GM12875 (cell line): Measurements from ENCODE around the gene RGS9.
"Not testable (repeated sequence)": the region's sequence is repeated elsewhere in the genome, so short reads cannot be mapped to it uniquely, and the experiment has no call there.

Experiments used
- H3K4me3 ChIP-seq: one replicate; pipeline ENCODE4 v1.5.1; 2011; ENCODE audit warnings: low read depth, low read length, control low read depth
- TF ChIP-seq, protein P1 (sequence below): IDR thresholded peaks from 2 replicates; pipeline ENCODE4 v1.5.1; 2011; ENCODE audit warnings: low read depth, mild to moderate bottlenecking, control low read depth, inconsistent platforms, low read length, moderate library complexity, borderline replicate concordance; ENCODE audit not compliant: insufficient read depth

The RGS9 gene

DNA sequence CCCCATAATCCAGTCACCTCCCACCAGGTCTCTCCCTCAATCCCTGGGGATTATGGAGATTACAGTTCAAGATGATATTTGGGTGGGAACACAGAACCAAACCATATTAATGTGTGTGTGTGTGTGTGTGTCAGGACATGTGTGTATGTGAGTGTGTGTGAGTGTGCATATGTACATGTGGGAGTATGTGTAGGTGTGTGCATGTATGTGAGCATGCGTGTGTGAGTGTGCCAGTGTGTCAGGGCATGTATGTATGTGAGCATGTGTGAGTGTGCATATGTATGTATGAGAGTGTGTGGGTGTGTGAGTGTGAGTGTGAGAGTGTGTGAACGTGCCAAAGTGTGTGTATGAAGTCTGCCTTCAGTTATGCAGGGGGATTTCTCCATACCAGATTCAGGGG, 37.8 kb downstream of the RGS9 start:
- no peak overlapping the region for H3K4me3 ChIP-seq
- TF ChIP-seq, protein P1, sequence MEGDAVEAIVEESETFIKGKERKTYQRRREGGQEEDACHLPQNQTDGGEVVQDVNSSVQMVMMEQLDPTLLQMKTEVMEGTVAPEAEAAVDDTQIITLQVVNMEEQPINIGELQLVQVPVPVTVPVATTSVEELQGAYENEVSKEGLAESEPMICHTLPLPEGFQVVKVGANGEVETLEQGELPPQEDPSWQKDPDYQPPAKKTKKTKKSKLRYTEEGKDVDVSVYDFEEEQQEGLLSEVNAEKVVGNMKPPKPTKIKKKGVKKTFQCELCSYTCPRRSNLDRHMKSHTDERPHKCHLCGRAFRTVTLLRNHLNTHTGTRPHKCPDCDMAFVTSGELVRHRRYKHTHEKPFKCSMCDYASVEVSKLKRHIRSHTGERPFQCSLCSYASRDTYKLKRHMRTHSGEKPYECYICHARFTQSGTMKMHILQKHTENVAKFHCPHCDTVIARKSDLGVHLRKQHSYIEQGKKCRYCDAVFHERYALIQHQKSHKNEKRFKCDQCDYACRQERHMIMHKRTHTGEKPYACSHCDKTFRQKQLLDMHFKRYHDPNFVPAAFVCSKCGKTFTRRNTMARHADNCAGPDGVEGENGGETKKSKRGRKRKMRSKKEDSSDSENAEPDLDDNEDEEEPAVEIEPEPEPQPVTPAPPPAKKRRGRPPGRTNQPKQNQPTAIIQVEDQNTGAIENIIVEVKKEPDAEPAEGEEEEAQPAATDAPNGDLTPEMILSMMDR: no peak

DNA sequence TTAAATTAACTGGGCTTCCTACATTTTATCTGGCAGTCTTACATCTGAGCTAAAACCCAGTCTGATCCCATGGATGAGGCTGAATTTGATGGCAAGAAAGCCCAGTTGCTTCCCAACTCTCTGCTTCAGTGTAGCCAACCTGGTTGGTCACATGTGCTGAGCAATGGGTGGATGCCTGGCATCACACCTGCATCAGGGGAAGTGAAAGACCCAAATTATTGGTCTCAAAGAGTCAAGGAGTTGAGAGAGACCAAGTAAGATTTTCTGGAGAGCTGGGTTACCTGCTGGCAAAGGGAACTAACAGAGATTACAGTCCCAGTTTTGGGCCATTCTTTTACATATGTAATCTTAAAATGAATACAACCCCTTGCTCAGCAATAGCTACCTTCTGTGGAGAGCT, 38.8 kb downstream of the RGS9 start:
- TF ChIP-seq, protein P1: no peak
- H3K4me3 ChIP-seq: no peak overlapping the region

DNA sequence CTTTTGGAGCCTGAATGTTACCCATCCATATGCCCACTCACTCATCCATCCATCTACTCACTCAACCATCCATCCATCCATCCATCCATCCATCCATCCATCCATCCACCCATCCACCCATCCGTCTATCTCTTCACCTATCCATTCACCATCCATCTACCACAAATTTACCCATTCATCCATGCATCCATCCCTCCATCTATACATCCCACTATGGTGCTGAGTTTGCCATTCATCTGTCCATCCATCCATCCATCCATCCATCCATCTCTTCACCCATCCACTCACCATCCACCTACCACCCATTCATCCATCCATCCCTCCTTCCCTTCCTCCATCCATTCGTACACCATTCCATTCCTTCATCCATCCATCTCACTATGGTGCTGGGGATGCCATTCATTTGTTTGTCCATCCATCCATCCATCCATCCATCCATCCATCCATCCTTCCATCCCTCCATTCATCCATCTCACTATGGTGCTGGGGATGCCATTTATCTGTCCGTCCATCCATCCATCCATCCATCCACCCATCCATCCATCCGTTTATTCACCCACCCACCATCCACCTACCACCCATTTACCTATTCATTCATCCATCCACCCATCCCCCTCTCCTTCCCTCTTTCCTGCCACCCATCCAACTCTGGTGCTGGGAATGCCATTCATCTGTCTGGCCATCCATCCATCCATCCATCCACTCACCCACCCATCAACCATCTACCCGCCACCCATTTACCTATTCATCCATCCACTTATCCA, 39.7 kb downstream of the RGS9 start:
- TF ChIP-seq, protein P1: no peak
- no peak overlapping the region for H3K4me3 ChIP-seq

DNA sequence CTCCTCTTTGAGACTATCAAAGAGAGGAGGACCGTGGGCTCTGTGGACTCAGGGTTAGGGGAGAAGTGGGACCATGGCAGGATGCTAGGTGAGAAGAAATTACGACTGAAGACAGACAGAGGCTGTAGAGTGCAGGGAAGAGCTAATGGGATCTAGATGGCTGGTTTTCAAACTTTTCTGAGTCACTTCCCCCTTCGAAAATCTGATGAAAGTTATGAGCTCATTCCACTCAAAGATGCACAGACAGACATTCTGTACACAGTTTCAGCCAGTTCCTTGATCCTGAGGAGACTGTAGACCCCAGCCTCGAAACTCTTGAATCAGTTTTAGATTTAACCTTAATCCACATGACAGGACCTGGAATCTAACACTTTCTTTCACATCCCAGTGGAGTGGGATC, 40.7 kb downstream of the RGS9 start:
- no peak overlapping the region for H3K4me3 ChIP-seq
- TF ChIP-seq, protein P1: no peak

DNA sequence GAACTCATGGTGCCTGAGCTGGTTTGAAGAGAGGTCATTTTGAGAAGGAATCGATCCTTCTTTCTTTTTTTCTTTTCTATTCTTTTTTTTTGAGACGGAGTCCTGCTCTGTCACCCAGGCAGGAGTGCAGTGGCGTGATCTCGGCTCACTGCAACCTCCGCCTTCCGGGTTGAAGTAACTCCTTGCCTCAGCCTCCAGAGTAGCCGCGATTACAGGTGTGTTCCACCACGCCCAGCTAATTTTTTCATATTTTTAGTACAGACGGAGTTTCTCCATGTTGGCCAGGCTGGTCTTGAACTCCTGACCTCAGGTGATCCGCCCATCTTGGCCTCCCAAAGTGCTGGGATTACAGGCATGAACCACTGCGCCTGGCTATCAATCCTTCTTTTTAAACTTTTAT, 43.1 kb downstream of the RGS9 start:
- not testable (repeated sequence) for H3K4me3 ChIP-seq

DNA sequence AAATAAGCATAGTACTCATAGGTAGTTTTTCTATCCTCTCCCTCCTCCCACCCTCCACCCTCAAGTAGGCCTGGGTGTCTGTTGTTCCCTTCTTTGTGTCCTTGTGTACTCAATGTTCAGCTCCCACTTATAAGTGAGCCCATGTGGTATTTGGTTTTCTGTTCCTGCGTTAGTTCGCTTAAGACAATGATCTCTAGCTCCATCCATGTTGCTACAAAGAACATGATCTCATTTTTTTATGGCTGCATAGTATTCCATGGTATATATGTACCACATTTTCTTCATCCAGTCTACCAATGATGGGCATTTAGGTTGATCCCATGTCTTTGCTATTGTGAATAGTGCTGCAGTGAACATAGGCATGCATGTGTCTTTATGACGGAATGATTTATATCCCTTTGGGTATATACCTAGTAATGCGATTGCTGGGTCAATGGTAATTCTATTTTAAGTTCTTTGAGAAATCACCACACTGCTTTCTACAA, 43.6 kb downstream of the RGS9 start:
- not testable (repeated sequence) for H3K4me3 ChIP-seq

DNA sequence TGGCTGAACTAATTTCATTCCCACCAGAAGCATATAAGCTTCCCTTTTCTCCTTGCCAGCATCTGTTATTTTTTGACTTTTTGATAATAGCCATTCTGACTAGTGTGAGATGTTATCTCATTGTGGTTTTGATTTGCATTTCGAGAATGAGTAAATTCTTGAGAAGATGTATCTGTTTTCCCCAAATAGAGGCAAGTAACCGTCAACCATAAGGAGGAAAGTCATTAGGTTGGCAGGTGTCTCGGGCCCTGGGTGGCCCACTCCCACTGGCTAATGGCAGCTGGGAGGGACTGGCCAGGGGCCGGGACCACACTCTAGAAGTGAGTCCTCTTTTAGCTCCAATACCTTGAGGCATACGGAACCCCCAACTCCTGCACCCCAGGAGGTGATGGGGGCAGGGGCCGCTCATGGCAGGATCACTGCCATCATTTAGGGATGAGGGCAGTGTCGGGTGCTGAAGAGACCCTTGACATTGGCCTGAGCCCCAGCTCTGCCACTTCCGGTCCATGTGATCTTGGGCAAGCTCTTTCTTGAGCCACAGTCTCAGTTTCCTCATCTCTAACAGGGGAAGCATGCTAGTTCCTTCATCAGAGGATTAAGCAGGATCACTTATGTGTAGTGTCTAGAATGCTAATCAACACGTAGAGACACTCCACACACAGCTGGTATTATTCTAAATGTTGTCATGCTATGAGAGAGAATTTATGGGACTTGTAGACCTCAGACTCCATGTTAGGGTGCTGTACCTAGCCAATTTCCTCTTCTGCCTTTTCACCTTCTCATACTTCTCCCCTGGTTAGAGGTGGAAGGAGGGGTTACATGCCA, 44.3 kb downstream of the RGS9 start:
- TF ChIP-seq, protein P1: no peak
- H3K4me3 ChIP-seq: peak overlapping the region; percentile 11

DNA sequence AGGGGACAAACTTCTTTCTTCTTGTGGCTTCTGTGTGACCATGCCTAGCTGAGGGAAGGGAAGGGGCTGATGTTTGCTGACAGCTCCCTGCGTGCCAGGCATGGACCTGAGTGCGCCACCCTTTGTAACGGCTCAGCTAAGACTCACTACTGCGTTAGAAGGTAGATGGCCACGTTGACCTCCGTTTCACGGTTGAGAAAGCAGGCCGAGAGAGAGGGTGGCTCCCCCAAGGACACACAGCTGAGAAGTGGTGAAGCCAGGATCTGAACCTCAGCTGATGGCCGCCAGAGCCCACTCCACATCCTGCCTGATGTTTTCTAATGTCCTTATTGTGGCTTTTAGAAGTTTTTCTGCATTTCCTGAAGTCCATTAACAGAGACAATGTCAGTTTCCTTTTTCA, 45.1 kb downstream of the RGS9 start:
- TF ChIP-seq, protein P1: no peak
- H3K4me3 ChIP-seq: no peak overlapping the region
